ENCODE measurements around the gene CHMP4B. TPM values are rescaled to one million over a fixed set of nuclear protein-coding genes. Genes with fewer than 3 reads are reported as not detected.
A peak's percentile ranks its signal among the peaks of the same experiment; 100 is the strongest.

The CHMP4B gene
- total RNA-seq, 1 donor from 2014 or later: 101 TPM

DNA sequence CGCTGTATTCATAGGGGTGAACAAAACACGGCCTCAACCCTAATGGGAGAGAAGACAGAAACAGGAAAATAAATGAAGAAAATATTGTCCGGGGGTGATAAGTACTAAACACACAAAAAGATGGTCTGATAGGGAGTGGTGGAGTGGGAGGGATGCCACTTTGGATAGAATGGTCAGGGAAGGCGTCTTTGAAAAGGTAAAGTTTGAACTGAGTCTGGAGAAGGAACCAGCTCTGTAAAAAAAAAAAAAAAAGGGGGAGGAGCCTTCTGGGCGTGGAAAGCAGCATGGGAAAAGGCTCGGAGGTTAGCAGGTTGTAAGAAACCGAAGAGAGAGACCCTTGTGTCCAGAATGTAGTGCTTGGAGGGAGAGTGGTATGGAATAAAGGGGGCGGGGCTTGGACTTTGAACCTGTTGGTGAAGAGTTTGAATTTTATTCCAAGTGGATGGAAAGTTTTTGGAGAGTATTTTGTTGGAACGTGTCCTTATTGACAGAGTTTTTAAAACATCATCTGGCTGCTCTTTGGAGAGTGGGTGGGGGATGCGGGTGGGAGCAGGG, 1.8 kb downstream of the CHMP4B start:
- DNase-seq (no peak), ATAC-seq (ENCODE audit: poor library complexity) (no peak)
- intact Hi-C loops (cut with DNase I): no loop called here

DNA sequence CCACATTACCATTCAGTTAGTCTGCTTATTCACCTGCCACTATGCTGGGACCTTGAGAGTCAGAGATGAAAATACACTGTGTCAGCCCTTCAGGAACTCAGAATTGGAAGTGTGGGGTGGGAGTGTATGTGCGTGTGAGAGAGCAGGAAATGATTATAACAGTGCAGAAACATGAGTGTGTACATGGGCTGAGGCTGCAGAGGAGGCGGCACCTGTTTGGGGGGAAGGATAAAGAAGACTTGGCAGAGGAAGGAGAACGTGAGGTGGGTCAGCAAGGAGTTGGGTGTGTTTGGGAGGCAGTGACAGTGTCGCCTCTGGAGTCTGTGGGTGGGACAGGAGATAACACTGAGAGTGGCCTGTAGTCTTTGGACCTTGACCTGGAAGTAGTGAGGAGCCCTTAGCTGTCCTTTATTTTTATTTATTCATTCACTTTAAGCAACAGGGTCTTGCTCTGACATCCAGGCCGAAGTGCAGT, 3.1 kb downstream of the CHMP4B start:
- DNase-seq: no peak
- intact Hi-C loops (cut with DNase I): no loop called here

DNA sequence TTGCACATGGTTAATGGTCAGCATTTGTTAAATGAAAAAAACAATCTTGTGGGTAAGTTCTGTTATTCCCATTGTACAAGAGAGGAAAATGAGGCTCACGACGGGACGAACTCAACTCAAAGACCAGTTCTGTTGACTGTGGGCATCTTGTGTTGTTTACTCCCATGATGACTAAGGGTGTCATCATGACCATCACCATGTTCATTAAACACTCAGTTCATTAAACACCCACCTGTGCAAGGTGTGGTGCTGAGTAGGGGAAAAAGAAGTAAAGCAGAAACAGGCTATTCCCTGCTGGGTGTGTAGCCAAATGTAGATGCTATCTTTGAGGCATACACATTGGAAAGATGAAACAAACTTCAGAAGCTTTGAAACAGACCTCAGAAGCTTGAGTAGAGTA, 4.5 kb downstream of the CHMP4B start:
- ATAC-seq (ENCODE audit: poor library complexity): no peak
- intact Hi-C loops (cut with DNase I): no loop called here
- no peak for DNase-seq

More for the DNA sequence above, 3.1 kb downstream of the CHMP4B start:
- ATAC-seq (ENCODE audit: poor library complexity): no peak

DNA sequence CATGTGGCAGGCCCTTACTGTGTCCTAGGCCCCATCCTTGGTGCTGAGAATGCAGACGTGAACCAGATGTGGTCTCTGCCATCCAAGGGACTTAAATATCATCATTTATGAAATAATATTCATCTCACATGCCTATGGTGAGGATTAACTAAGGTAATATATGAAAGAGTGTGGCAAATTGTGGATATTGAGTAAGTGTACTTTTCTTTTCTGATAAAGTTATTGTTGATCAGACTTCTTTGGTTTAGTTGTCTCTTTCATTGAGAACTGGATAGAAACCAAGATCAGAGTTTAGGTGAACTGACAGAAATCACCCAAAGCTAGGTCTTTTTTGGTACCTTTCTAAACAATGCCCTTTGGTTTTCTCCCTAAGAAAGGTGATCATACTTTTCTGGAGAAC, 5.0 kb downstream of the CHMP4B start:
- no peak for DNase-seq
- ATAC-seq (ENCODE audit: poor library complexity): no peak
- intact Hi-C loops (cut with DNase I): no loop called here

DNA sequence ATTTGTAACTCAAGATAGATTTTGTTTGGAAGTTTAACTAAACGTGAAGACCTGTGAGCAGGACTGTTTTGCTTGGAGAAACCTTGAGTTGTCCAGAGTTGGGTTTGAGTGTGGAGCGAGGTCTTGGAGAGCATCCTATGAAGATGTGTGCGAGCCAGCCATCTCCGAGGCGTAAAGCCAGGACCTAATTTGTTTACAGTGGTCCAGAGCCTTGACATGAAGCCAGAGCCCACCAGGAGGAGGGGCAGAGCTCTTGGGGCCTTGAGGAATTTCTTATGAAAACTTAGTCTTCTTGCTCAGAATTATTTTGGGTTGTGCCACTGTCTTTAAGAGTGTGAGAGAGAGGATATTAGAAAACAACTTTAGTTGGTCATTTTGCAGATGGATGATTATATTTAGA, 6.3 kb downstream of the CHMP4B start:
- intact Hi-C loops (cut with DNase I): no loop called here
- ATAC-seq (ENCODE audit: poor library complexity) (no peak), DNase-seq (no peak)

DNA sequence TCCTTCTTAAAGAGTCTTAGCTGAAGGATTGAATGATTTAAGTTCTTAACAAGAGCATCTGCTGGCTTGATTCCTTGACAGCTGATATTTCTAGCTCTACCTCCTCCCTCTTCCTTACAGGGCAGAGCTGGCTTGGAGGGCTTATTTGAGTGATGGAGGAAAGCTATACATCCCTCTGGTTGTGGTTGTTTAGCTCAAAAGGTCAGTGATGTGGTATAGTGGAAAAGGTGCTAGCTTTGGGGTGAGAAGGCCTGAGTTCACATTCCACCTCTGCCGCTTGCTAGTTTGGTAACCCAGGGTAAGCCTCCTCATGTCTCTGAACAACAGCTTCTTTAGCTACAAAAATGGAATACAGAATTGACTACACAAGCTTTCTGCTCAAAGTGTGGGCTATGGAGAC, 8.3 kb downstream of the CHMP4B start:
- ATAC-seq (ENCODE audit: poor library complexity) (no peak), DNase-seq (no peak)
- intact Hi-C loops (cut with DNase I): no loop called here

DNA sequence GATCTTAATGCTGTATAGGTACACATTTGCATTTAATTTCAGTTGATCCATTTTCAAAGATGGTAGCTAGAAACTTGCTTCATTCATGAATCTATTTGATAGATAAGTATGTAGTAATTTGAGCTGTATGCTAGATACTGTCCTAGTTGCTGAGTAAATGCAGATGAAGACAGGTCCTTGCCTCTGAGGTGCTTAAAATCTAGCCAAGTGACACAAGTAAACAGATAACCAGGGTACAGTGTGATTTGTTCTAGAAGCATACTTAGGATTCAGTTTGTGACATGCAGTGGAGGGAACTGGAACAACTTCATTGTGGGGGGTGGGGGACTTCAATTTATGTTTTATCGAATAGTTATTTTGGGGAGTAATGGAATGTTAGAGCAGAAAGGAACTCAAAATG, 9.2 kb downstream of the CHMP4B start:
- peak; percentile 65 for ATAC-seq (ENCODE audit: poor library complexity)

DNA sequence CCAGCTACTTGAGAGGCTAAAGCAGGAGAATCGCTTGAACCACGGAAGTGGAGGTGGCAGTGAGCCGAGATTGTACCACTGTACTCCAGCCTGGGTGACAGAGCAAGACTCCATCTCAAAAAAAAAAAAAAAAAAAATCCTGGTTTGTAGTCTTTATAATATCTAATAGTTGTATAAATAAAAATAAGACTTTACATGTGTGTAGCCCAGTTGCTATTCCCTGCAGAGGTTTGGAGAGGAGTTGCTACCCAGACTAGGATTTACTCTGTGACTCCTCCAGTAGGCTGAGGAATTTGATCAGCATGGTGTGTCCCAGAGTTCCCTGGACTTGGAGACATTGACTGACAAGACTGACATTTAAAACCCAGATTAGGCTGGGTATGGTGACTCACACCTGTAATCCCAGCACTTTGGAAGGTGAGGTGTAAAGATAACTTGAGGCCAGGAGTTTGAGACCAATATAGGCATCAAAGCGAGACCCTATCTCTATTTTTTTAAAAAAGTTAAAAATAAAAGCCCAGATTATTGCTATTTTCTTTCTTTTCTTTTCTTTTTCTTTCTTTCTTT, 10.2 kb downstream of the CHMP4B start:
- ATAC-seq (ENCODE audit: poor library complexity): no peak
- intact Hi-C loops (cut with DNase I): no loop called here
- no peak for DNase-seq

More for the DNA sequence above, 9.2 kb downstream of the CHMP4B start:
- intact Hi-C loops (cut with DNase I): no loop called here
- no peak for DNase-seq

DNA sequence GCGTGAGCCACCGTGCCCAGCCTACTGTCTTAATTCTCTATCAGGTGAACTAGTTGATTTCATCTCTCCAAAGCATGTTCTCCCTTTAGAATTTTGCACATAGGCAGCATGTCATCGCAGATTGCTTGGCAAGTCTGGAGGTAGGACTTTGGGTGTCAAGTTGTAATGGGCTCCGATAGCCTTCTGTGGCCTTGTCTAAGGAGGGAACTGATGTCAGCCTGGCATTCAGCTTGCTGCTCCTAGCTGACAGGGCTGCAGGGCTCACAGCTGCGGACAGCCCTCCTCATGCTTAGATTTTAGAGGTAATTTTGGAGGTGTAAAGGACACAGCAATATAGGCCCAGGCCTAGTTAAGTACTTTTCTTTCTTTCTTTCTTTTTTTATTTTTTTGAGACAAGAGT, 11.3 kb downstream of the CHMP4B start:
- intact Hi-C loops (cut with DNase I): no loop called here
- no peak for DNase-seq
- peak; percentile 80 for ATAC-seq (ENCODE audit: poor library complexity)

DNA sequence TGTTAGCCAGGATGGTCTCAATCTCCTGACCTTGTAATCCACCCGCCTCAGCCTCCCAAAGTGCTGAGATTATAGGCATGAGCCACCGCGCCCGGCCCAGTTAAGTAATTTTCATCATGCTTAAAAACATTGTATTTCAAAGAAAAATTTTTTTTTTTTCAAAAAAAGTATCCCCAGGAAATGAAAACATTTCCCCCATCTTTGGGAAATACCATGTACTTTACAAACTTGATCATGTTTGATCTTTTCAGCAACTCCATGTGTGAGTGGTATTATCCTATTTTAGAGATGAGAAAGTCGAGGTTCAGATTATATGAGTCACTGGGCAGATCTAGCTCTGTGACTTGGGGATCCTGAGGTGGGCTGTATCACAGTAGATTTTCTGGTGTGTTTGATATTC, 11.8 kb downstream of the CHMP4B start:
- ATAC-seq (ENCODE audit: poor library complexity): no peak
- intact Hi-C loops (cut with DNase I): no loop called here
- DNase-seq: no peak

DNA sequence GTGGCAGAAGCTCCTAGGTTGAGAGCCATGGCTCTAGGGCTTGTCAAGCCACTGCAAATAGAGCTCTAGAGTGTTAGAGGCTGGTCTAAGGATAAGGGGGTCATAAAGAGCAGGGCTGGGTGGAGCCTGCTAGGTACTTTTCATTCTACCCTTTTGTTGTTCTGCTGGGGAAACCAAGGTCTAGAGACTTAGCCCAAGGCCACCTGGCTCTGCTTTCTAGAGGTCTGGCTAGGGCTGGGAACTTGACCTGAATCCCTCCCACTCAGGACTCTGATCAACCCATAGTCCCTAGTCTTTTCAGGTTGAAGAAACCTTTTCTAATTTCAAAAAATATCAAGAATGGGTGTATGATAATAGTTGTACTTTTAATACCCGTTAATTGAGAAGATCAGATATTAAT, 13.7 kb downstream of the CHMP4B start:
- ATAC-seq (ENCODE audit: poor library complexity): no peak
- intact Hi-C loops (cut with DNase I): no loop called here

DNA sequence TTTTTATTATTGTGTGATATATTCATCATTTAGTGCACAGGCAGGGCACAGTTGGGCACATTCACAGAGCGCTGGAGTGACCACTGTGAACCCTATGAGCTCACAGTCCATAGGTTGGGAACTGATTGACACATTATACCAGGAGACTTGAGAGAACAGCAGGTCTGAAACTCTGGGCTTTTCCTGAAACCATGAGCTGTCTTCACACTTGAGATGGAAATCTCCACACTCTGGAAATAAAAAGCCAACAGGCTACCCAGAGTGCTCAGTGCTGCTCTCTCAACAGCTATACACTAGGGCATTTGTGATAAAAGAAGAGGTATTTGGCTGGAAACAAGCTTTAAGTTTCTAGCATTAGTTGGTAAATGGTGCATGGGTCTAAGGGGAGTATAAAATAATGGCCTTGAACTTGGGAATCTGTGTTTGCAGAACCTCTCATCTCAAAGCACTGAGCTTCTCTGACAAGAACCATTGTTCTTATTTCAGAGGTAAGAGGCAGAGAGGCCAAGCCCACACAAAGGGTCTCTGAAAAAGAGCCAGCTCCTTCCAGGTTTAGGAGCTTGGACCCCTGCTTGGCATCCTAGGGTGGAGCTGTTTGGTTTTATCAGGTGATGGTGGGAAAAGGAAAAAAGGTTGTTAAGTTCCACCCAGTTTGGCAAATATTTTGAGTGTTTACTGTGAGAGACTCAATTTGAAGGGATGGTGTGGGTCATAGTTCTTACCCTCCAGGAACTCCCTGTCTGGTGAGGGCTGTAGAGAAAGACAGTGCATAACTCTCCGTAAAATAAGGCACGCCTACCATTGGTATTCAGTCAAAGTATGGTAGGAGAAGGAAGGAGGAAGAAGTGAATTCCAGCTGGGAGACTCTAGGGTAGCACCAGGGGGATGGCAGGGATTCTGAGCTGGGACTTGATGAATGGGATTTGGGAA, 14.5 kb downstream of the CHMP4B start:
- intact Hi-C loops (cut with DNase I): no loop called here
- ATAC-seq (ENCODE audit: poor library complexity) (no peak), DNase-seq (no peak)

More for the DNA sequence above, 13.7 kb downstream of the CHMP4B start:
- DNase-seq: no peak

DNA sequence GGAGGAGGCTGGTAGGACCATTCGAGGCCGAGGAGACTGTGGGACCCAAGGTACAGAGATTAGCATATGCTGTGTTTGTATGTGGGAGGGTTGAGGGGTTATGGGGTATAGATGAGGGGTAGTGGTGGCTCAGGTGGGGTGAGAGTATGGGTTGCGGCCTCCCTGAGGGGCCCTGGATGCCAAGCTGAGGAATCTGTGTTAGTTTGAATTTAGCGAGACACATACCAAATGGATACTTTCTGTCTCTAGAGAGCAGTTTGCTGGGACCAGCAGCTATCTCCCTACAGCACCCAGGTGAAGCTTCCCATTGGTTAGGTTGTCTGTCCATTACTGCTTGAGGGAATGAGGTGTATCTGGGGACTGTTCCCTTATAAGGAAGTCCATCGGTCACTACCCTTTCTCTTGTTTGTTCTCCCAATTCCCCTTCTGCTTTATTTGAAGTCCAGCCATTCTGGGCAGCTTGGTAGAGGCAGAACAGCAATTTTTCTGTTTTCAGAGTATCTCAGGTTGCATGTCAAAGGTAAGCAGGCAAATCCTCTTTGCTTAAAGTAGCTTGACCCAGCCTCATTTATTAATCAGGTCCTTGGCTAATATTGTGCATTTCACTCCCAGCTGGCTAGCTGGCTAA, 15.2 kb downstream of the CHMP4B start:
- DNase-seq (no peak), ATAC-seq (ENCODE audit: poor library complexity) (no peak)
- intact Hi-C loops (cut with DNase I): no loop called here

DNA sequence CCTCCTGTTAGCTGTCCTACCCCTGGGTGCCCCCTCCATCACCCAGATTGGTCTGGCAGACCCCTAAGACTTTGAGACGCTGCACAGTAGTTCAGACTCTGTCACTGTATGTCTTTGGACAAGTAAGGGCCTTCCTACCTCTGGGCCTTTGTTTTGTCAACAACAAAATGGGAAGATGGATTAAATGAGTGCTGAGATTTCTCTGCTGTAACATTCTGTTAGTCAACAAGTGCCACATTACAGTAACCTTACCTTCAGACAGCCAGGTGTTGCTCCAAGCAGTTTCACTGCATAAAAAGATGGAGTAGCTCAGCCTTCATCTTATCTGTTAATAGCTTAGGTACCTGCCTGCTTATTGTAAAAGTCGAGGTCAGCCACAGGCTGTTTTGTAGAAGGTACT, 16.0 kb downstream of the CHMP4B start:
- intact Hi-C loops (cut with DNase I): no loop called here
- no peak for ATAC-seq (ENCODE audit: poor library complexity)
- no peak for DNase-seq

DNA sequence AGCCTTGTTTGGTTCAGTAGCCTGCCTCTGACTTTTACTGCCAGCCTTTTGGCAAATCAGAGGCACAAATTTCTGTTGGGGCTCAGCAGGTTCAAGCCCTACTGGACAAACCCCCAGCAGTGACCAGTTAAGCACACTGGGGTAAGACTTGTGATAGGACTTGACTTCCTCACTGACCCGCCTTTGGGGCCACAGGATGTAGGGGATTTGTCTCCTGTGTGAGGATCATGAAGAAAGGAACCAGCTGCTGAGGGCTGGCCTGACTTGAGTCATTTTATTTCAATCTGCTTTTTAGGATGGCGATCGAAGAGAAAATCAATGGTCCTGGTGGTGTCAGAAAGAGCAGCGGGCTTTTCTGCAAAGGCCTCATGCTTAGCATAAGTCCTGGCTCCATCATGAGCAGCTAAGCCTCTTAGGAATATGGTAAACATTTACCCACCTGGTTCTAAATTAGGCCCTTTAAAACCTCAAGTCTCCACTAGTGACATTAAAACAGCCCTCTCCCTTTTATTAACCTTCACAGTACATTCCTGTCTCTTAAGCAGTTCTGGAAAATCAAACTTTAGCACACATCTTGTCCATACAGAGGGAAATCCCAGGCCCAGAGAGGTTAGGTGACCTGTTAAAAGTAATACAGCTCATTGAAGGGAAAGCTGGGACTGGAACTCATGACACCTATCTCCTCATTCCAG, 16.6 kb downstream of the CHMP4B start:
- ATAC-seq (ENCODE audit: poor library complexity) (no peak), DNase-seq (no peak)
- intact Hi-C loops (cut with DNase I): no loop called here

DNA sequence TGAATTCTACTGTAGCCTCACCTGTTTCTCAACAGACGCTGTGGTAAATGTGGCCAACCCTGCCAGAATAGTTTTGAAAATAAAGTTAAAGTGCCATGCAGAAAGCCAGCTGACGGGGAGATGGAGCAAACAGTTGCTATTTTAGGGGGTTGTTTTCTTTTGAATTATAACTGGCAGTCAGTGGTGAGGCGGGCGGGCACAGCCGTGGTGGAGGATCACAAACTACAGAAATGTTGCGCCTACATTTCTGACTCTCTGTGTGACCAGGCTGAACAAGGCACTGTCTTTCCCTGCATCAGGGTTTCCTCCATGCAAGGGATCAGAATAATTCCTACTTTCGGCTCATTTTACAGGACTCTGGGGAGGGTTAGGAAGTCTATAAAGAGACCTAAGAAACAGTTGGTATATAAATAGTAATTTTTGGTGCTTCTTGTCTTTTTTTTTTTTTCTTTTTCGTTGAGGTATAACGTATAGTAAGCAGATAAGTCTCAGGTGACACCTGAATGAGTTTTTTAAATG, 17.2 kb downstream of the CHMP4B start:
- DNase-seq: no peak
- intact Hi-C loops (cut with DNase I): no loop called here
- ATAC-seq (ENCODE audit: poor library complexity): peak; percentile 8

DNA sequence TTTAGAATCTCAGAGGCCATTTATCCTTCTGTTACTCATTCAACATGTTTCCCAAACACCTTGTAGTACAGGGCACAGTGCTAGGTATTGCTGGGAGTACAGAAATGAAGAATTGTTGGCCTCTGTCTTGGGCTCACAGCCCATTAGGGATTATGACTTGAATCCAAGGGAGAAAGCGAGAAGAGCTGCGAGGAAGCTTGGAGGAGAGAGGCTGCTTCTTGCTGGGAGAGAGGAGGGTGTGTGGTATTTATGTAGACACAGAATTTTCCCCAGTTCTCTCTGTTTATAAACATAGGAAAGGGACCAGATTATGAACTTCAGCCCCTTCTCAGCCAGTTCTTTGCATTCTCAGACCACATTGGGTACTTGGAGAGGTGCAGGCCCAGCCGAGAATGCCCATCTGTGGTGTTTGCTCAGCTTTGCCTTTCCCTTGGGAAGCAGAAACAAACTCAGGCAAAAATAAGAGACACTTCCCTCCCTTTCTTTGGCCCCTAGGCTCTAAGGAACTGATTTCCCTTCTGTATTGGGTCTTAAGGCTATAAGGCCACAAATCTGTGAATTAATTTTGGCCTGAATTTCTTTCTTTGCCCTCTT, 17.9 kb downstream of the CHMP4B start:
- intact Hi-C loops (cut with DNase I): no loop called here
- ATAC-seq (ENCODE audit: poor library complexity): peak; percentile 3

DNA sequence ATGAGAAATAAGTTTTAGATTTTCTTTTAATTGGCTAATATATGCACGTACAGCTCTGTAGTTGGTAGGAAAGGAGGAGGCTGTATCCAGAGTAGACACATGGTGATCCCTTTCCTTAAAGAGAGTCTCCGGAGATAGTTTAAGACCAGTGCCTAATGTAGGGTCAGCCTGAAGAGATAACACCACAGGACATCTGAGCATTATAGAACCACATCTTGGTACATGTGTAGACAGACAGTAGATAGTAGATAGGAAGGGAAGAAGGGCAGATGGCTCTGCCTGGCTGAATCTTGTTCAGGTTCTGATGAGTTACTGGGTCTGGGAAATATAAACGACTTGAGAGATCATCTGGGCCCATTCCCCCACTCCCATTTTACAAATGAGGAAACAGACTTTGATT, 18.5 kb downstream of the CHMP4B start:
- DNase-seq (no peak), ATAC-seq (ENCODE audit: poor library complexity) (no peak)
- intact Hi-C loops (cut with DNase I): no loop called here

More for the DNA sequence above, 17.9 kb downstream of the CHMP4B start:
- no peak for DNase-seq
